SK-N-MC (cell line): ENCODE data around the gene PAPPA2.
"Not testable (repeated sequence)": the region's sequence is repeated elsewhere in the genome, so short reads cannot be mapped to it uniquely, and the experiment has no call there.

Experiments
- DNase-seq: peaks from one replicate; pipeline ENCODE4 v3.0.0-alpha.2; 2011; ENCODE audit warnings: low read depth, low spot score
- H3K27ac ChIP-seq: fragments of 200-600 bp; sonication (generic); 2 replicates; pipeline ENCODE4 v1.5.1; 2016; ENCODE audit warnings: mixed run types
- H3K36me3 ChIP-seq: fragments of 200-600 bp; sonication (generic); 2 replicates; pipeline ENCODE4 v1.6.1; 2017; ENCODE audit warnings: antibody characterized with exemption, low read length, mixed read lengths; ENCODE audit not compliant: insufficient read depth
- H3K4me3 ChIP-seq: fragments of 200-600 bp; sonication (generic); 2 replicates; pipeline ENCODE4 v1.5.1; 2016
- H3K9ac ChIP-seq: fragments of 200-600 bp; sonication (generic); 2 replicates; pipeline ENCODE4 v1.8.0; 2017; ENCODE audit warnings: mixed run types, mixed read lengths; ENCODE audit not compliant: insufficient read length
- H3K9me3 ChIP-seq: fragments of 200-600 bp; sonication (generic); 2 replicates; pipeline ENCODE4 v1.6.1; 2017; ENCODE audit warnings: low read depth, mild to moderate bottlenecking, antibody characterized with exemption, low read length, moderate library complexity, mixed read lengths
- EZH2 ChIP-seq: fragments of 200-600 bp; sonication (generic); IDR thresholded peaks from one replicate; pipeline ENCODE4 v1.6.1; 2017; ENCODE audit warnings: antibody characterized with exemption
- FOXP2 ChIP-seq: optimal IDR thresholded peaks from 2 replicates; pipeline ENCODE3; 2011; ENCODE audit warnings: mild to moderate bottlenecking, moderate library complexity; ENCODE audit not compliant: insufficient read depth; ENCODE audit errors: extremely low read length, control extremely low read depth
- POLR2AphosphoS5 ChIP-seq: IDR thresholded peaks from 2 replicates; pipeline ENCODE4 v1.6.1; 2012; ENCODE audit warnings: mild to moderate bottlenecking, low read depth, low read length, borderline replicate concordance

Gene PAPPA2, protein sequence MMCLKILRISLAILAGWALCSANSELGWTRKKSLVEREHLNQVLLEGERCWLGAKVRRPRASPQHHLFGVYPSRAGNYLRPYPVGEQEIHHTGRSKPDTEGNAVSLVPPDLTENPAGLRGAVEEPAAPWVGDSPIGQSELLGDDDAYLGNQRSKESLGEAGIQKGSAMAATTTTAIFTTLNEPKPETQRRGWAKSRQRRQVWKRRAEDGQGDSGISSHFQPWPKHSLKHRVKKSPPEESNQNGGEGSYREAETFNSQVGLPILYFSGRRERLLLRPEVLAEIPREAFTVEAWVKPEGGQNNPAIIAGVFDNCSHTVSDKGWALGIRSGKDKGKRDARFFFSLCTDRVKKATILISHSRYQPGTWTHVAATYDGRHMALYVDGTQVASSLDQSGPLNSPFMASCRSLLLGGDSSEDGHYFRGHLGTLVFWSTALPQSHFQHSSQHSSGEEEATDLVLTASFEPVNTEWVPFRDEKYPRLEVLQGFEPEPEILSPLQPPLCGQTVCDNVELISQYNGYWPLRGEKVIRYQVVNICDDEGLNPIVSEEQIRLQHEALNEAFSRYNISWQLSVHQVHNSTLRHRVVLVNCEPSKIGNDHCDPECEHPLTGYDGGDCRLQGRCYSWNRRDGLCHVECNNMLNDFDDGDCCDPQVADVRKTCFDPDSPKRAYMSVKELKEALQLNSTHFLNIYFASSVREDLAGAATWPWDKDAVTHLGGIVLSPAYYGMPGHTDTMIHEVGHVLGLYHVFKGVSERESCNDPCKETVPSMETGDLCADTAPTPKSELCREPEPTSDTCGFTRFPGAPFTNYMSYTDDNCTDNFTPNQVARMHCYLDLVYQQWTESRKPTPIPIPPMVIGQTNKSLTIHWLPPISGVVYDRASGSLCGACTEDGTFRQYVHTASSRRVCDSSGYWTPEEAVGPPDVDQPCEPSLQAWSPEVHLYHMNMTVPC (N-terminal part only)

DNA sequence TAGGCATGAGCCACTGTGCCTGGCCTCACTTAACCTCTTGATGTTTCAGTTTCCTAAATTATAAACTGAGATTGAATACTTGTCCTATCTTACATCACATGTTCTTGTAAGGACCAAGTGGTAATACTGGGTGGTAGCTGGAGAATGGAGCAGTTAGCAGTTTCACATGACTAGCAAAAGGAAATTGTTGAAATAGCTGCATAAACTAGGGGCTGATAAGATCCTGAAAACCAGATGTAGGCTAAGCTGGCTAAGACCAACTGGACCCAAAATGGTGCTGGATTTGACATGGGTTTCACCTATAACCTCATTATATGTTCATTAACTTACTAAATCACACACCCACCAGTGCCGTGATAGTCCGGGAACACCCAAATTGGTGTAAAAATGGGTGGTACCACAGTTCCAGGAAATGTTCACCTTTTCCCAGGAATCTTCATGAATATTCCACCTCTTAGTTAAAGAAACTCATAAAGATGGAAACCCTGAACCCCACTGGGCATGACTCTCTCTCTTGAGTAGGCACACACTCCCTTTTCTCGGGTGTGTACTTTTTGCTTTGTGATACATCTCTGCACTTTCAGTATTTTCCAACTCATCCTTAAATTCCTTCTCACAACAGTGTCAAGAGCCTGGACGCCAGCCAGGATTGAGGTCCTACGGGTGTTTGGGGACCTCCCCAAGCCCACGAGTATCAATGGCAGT, at the start of gene PAPPA2:
Gene PAPPA2, plus strand, starts transcription at position 502 of the 705 bp plus-strand sequence. CDS start 93,148 bp downstream, outside the sequence.
- no peak within 1 kb of the TSS for H3K4me3 ChIP-seq
- TF ChIP-seq POLR2AphosphoS5 (no peak), FOXP2 (no peak), EZH2 (no peak)
- no peaks in the 10 kb centered on the region for H3K9me3 ChIP-seq
- no peaks in the 10 kb centered on the region for H3K36me3 ChIP-seq
- no peak for DNase-seq
- no peak within 1 kb of the TSS for H3K9ac ChIP-seq
- H3K27ac ChIP-seq: no peak within 1 kb of the TSS

DNA sequence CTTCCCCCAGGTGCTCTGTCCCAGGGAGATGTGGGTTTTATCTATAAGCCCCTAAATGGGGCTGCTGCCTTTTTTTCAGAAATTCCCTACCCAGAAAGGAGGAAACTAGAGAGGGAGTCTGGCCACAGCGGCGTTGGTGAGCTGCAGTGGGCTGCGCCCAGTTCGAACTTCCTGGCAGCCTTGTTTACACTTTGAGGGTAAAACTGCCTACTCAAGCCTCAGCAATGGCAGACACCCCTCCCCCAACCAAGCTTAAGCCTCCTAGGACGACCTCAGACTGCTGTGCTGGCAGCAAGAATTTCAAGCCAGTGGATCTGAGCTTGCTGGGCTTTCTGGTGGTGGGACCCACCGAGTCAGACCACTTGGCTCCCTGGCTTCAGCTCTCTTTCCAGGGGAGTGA, 46.2 kb upstream of the PAPPA2 start:
- no peak overlapping the region for H3K27ac ChIP-seq
- no peak overlapping the region for H3K9ac ChIP-seq
- no peaks in the 10 kb centered on the region for H3K36me3 ChIP-seq
- H3K9me3 ChIP-seq: no peaks in the 10 kb centered on the region
- TF ChIP-seq POLR2AphosphoS5 (no peak), FOXP2 (no peak), EZH2 (no peak)
- H3K4me3 ChIP-seq: no peak overlapping the region
- DNase-seq: no peak

DNA sequence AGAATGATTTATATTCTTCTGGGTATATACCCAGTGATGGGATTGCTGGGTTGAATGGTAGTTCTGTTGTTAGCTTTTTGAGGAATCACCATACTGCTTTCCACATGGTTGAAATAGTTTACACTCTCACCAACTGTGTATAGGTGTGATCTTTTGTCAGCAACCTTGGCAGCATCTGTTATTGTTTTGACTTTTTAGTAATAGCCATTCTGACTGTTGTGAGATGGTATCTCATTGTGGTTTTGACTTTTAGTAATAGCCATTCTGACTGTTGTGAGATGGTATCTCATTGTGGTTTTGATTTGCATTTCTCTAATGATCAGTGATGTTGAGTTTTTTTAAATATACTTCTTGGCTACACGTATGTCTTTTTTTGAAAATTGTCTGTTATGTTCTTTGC, 43.4 kb upstream of the PAPPA2 start:
- not testable (repeated sequence) for H3K9me3 ChIP-seq, DNase-seq, H3K4me3 ChIP-seq, H3K36me3 ChIP-seq, H3K27ac ChIP-seq, H3K9ac ChIP-seq

DNA sequence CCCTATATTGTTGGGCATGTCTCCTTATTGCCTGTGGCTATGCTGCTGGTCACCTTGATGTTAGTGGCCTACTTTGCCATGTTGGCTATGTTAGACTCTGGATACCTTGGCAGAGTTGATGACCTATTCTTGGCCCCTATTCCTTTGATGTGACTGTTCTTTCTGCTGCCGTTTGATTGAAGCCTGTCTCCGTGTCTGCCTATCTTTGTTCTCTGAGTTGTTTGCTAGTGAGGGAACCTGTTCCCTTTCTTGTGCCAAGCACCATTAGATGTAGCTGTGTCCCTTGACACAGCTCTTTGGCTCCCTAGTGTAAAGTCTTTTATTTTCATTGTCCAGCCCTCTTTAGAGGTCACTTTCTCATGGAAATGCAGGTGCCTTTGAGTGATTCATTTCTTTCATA, 28.7 kb upstream of the PAPPA2 start:
- H3K4me3 ChIP-seq: no peak overlapping the region
- no peak overlapping the region for H3K27ac ChIP-seq
- no peaks in the 10 kb centered on the region for H3K36me3 ChIP-seq
- TF ChIP-seq POLR2AphosphoS5: no peak
- TF ChIP-seq EZH2: no peak
- no peak for TF ChIP-seq FOXP2
- no peak overlapping the region for H3K9ac ChIP-seq
- H3K9me3 ChIP-seq: no peaks in the 10 kb centered on the region
- DNase-seq: no peak

DNA sequence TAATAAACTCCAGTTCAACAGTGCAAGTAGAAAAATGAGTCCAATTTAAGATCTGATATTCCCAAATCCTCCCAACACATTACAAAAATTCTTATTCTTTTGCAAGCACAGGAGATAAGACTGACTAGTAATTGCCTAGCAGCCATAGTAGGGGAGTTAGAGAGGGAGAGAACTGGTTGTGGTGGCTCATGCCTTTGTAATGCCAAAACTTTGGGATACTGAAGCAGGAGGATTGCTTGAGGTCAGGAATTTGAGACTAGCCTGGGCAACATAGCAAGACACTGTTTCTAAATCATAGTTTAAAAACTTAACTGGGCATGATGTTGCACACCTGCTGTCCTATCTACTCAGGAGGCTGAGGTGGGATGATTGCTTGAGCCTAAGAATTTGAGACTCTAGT, 26.7 kb upstream of the PAPPA2 start:
- DNase-seq: no peak
- TF ChIP-seq EZH2: no peak
- no peak for TF ChIP-seq FOXP2
- no peak for TF ChIP-seq POLR2AphosphoS5

DNA sequence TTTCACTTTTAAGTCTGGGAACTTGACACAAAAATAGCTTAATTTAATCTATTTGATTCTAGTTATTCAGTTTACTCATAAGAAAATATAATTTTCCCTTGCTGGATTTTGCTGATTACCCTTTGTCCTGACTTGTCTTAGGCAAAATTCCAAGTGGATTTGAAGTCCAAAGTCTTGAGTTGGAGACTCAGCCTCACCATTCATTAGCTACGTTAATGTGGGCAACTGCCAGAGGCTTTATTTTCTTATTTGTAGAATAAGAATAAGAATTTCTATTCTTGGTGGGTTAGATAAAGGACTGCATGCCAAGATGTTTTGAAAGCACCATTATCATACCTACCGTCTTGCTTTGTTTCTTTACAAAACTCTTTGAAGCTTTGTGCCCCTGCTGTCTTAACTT, 22.8 kb upstream of the PAPPA2 start:
- no peaks in the 10 kb centered on the region for H3K36me3 ChIP-seq
- H3K9me3 ChIP-seq: no peaks in the 10 kb centered on the region
- no peak overlapping the region for H3K9ac ChIP-seq
- H3K4me3 ChIP-seq: no peak overlapping the region
- no peak for TF ChIP-seq POLR2AphosphoS5
- TF ChIP-seq EZH2: no peak
- no peak for TF ChIP-seq FOXP2
- no peak overlapping the region for H3K27ac ChIP-seq
- no peak for DNase-seq

More for the DNA sequence above, 26.7 kb upstream of the PAPPA2 start:
- Histone ChIP-seq H3K4me3 (no peak overlapping the region), H3K9ac (no peak overlapping the region), H3K9me3 (no peaks in the 10 kb centered on the region), H3K27ac (no peak overlapping the region), H3K36me3 (no peaks in the 10 kb centered on the region)

DNA sequence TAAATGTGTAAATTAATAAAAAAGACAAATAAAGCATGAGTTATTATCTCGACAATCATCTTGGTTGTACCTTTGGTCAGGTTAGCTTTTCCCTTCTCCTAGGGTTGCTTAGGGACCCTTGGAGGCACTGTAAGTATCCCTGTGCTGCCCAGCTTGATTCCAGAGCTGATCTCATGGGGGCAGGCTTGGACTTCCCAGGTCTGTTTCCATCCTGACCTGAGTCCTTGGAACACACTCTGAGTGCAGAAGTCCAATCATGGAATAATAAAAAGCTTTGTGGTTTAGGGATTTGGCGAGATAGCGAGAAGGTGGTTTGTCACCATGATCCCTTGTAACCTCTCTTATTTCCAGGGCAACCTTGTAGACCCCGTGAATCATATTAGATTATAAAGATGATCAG, 18.7 kb upstream of the PAPPA2 start:
- Histone ChIP-seq H3K36me3 (no peaks in the 10 kb centered on the region), H3K27ac (no peak overlapping the region), H3K9me3 (no peaks in the 10 kb centered on the region), H3K9ac (no peak overlapping the region), H3K4me3 (no peak overlapping the region)
- DNase-seq: no peak
- TF ChIP-seq POLR2AphosphoS5: no peak
- TF ChIP-seq FOXP2: no peak
- no peak for TF ChIP-seq EZH2

DNA sequence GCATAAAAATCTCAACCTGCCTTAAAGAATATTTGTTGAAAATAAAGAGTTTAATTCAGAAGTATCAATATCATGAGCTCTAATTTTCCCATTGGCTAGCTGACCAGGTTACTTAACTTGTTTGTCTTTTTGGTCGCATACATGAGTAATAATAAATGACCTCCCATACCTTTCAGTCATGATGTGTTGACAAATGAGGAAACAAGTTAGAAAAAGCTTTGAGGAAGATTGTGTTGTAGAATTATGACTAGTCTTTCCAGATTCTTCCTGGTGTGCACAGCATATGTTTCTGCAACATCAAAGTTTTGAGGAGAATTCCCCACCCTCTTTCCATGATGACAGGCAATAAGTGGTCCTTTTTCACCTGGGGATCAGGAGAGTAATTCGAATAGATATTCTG, 17.6 kb upstream of the PAPPA2 start:
- Histone ChIP-seq H3K9ac (no peak overlapping the region), H3K4me3 (no peak overlapping the region), H3K27ac (no peak overlapping the region), H3K36me3 (no peaks in the 10 kb centered on the region), H3K9me3 (no peaks in the 10 kb centered on the region)
- DNase-seq: no peak
- TF ChIP-seq POLR2AphosphoS5 (no peak), EZH2 (no peak), FOXP2 (no peak)
